Peyer's patch (tissue), 4 donors: ENCODE measurements around the gene PRIM1.

Source experiments
- POLR2A ChIP-seq, 2 donors: fragments of 450-650 bp; IDR thresholded peaks; one replicate each; pipeline ENCODE4 v1.5.1; 2017; ENCODE audit warnings: antibody characterized with exemption in 2 of 2, mild to moderate bottlenecking in 2 of 2, moderate library complexity in 2 of 2
- TF ChIP-seq, protein P1 (sequence below), 6 experiments: fragments of 450-650 bp in 4 of 6; fragments of 200-600 bp in 2 of 6; sonication (generic) in 1 of 6; IDR thresholded peaks; one replicate each; pipeline ENCODE4 v1.5.1; 2017 to 2019; ENCODE audit warnings: antibody characterized with exemption in 6 of 6, mild to moderate bottlenecking in 3 of 6, moderate library complexity in 1 of 6

DNA sequence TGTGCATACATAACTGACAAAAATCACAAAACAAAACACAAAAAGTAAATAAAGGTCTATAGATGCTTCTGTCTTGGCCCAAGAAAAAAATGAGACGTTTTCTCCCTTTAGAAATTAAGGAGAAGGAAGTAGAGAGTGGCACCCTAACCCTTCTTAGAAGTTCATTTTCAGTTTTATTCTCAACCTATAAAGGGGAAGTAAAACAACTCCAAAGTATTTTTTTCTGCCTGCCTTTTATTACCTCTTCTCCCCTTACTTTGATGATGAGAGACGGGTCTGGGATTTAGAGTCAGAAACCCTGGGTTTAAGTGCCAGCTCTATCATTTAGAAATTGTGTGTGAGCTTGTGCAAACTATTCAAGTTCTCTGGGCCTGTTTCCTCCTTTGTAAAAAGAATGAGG lies 2.8 kb downstream of the PRIM1 start:
- TF ChIP-seq, protein P1, sequence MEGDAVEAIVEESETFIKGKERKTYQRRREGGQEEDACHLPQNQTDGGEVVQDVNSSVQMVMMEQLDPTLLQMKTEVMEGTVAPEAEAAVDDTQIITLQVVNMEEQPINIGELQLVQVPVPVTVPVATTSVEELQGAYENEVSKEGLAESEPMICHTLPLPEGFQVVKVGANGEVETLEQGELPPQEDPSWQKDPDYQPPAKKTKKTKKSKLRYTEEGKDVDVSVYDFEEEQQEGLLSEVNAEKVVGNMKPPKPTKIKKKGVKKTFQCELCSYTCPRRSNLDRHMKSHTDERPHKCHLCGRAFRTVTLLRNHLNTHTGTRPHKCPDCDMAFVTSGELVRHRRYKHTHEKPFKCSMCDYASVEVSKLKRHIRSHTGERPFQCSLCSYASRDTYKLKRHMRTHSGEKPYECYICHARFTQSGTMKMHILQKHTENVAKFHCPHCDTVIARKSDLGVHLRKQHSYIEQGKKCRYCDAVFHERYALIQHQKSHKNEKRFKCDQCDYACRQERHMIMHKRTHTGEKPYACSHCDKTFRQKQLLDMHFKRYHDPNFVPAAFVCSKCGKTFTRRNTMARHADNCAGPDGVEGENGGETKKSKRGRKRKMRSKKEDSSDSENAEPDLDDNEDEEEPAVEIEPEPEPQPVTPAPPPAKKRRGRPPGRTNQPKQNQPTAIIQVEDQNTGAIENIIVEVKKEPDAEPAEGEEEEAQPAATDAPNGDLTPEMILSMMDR (IDR thresholded peaks at IDR 0.05), result no peak
- no peak for TF ChIP-seq POLR2A (IDR thresholded peaks at IDR 0.05)
